Fibroblast of pulmonary artery (primary cell): ENCODE data around the gene C20orf202.

Experiments
- DNase-seq: peaks from one replicate; pipeline ENCODE4 v3.0.0-alpha.2; 2010; ENCODE audit warnings: low read depth
- H3K4me3 ChIP-seq: replicated peaks from 2 replicates; pipeline ENCODE4 v1.5.1; 2011; ENCODE audit warnings: low read depth, mild to moderate bottlenecking, control low read depth, low read length, moderate library complexity
- CTCF ChIP-seq: IDR thresholded peaks from 2 replicates; pipeline ENCODE4 v1.5.1; 2011; ENCODE audit warnings: mild to moderate bottlenecking, control low read depth, low read length, inconsistent platforms; ENCODE audit errors: missing control alignments

The C20orf202 gene

GRCh38 chr20:1225263-1225782, 22.1 kb downstream of the C20orf202 start:
- no peak for DNase-seq
- H3K4me3 ChIP-seq: peak overlapping the region; percentile 46

GRCh38 chr20:1225783-1226654, 22.8 kb downstream of the C20orf202 start, which contains the start of gene RAD21L1:
RAD21L1 (plus strand) TSS chr20:1226044; CDS start chr20:1228454, 2,410 bp downstream.
- peak; percentile 85 for DNase-seq
- peak within 1 kb of the TSS; percentile 72 for H3K4me3 ChIP-seq
- no peak for TF ChIP-seq CTCF

More at GRCh38 chr20:1225263-1225782, 22.1 kb downstream of the C20orf202 start:
- TF ChIP-seq CTCF: no peak

GRCh38 chr20:1229541-1229940, 26.3 kb downstream of the C20orf202 start:
- no peak for TF ChIP-seq CTCF
- DNase-seq: no peak
- H3K4me3 ChIP-seq: no peak overlapping the region

GRCh38 chr20:1232286-1233111, 29.2 kb downstream of the C20orf202 start:
- no peak overlapping the region for H3K4me3 ChIP-seq
- TF ChIP-seq CTCF: no peak
- peak; percentile 38 for DNase-seq

GRCh38 chr20:1240549-1240948, 37.3 kb downstream of the C20orf202 start:
- no peak for DNase-seq
- no peak overlapping the region for H3K4me3 ChIP-seq
- no peak for TF ChIP-seq CTCF

GRCh38 chr20:1241456-1241855, 38.2 kb downstream of the C20orf202 start:
- DNase-seq: no peak
- TF ChIP-seq CTCF: no peak
- no peak overlapping the region for H3K4me3 ChIP-seq
